DOHH2 (cell line): Measurements from ENCODE around the gene LRRC56.

ENCODE experiments used
- H3F3A ChIP-seq: fragments of 200-600 bp; sonication (generic), shearing (Covaris generic); 2 replicates; pipeline ENCODE4 v1.6.0; 2016; ENCODE audit warnings: antibody characterized with exemption, mild to moderate bottlenecking; ENCODE audit not compliant: control insufficient read depth, insufficient read depth
- H3K27ac ChIP-seq: fragments of 200-600 bp; sonication (generic); 2 replicates; pipeline ENCODE4 v1.5.1; 2014; ENCODE audit warnings: low read depth, mild to moderate bottlenecking, low read length, moderate library complexity
- H3K27me3 ChIP-seq: fragments of 200-600 bp; sonication (generic); 2 replicates; pipeline ENCODE4 v1.6.1; 2014; ENCODE audit warnings: mild to moderate bottlenecking, low read length, mixed read lengths; ENCODE audit not compliant: control insufficient read depth
- H3K36me3 ChIP-seq: fragments of 200-600 bp; sonication (generic); 2 replicates; pipeline ENCODE4 v1.6.1; 2014; ENCODE audit warnings: mild to moderate bottlenecking, low read length, moderate library complexity, mixed read lengths; ENCODE audit not compliant: control insufficient read depth
- H3K4me1 ChIP-seq: fragments of 200-600 bp; sonication (generic); 2 replicates; pipeline ENCODE4 v1.6.1; 2014; ENCODE audit warnings: mild to moderate bottlenecking, low read length, mixed read lengths; ENCODE audit not compliant: control insufficient read depth
- H3K4me2 ChIP-seq: fragments of 200-600 bp; sonication (generic); 2 replicates; pipeline ENCODE4 v1.6.0; 2014; ENCODE audit warnings: mild to moderate bottlenecking, low read length, moderate library complexity
- H3K4me3 ChIP-seq: fragments of 200-600 bp; sonication (generic); 2 replicates; pipeline ENCODE4 v1.5.1; 2014; ENCODE audit warnings: mild to moderate bottlenecking, low read length, mixed read lengths
- H3K79me2 ChIP-seq: fragments of 200-600 bp; sonication (generic); 2 replicates; pipeline ENCODE4 v1.6.1; 2014; ENCODE audit warnings: mild to moderate bottlenecking, low read length, mixed read lengths; ENCODE audit not compliant: control insufficient read depth
- H3K9me2 ChIP-seq: fragments of 200-600 bp; sonication (generic); replicated peaks from 2 replicates; pipeline ENCODE4 v1.6.1; 2014; ENCODE audit warnings: mild to moderate bottlenecking, low read length, mixed read lengths; ENCODE audit not compliant: control insufficient read depth
- H3K9me3 ChIP-seq: fragments of 200-600 bp; sonication (generic); 2 replicates; pipeline ENCODE4 v1.6.1; 2014; ENCODE audit warnings: antibody characterized with exemption, low read length, mixed read lengths; ENCODE audit not compliant: control insufficient read depth, insufficient read depth
- H4K20me1 ChIP-seq: fragments of 200-600 bp; sonication (generic); 2 replicates; pipeline ENCODE4 v1.6.0; 2014; ENCODE audit warnings: low read depth, mild to moderate bottlenecking, antibody characterized with exemption, low read length, moderate library complexity; ENCODE audit not compliant: control insufficient read depth, insufficient read depth
- EZH2phosphoT487 ChIP-seq: fragments of 200-600 bp; sonication (generic); IDR thresholded peaks from 2 replicates; pipeline ENCODE4 v1.6.1; 2017; ENCODE audit warnings: borderline replicate concordance, mild to moderate bottlenecking, antibody characterized with exemption, low read length, moderate library complexity, mixed read lengths
- TF ChIP-seq, protein P1 (sequence below): fragments of 200-600 bp; sonication (generic); IDR thresholded peaks from one replicate; pipeline ENCODE4 v1.5.1; 2014; ENCODE audit warnings: antibody characterized with exemption, mild to moderate bottlenecking, low read depth, low read length; ENCODE audit not compliant: poor library complexity, severe bottlenecking

The LRRC56 gene

DNA sequence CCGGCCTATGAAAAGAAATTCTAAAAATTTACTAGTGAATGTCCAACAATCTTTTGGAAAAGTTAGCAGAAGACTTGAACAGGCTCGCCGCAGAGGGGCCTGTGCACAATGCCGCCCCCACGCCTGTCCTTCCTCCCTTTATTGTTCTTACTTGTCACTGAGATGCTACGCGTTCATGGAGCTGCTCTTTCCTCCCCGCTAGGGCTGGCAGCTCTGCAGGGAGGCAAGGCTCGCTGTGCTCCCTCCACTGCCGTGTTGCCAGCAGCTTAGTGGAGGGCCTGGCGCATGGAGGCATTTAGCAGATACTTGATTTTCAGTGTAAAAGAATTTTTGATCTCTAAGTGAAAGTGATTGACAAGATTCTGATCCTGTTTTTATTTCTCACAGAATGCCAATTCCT lies 53.7 kb downstream of the LRRC56 start:
- no peaks in the 10 kb centered on the region for H3K27me3 ChIP-seq
- no peaks in the 10 kb centered on the region for H3K9me2 ChIP-seq
- peaks cover 40% of the 10 kb centered on the region for H3K79me2 ChIP-seq
- no peaks in the 10 kb centered on the region for H3K4me1 ChIP-seq
- peaks cover 89% of the 10 kb centered on the region for H3K36me3 ChIP-seq
- no peak overlapping the region for H3K4me3 ChIP-seq
- TF ChIP-seq, protein P1, sequence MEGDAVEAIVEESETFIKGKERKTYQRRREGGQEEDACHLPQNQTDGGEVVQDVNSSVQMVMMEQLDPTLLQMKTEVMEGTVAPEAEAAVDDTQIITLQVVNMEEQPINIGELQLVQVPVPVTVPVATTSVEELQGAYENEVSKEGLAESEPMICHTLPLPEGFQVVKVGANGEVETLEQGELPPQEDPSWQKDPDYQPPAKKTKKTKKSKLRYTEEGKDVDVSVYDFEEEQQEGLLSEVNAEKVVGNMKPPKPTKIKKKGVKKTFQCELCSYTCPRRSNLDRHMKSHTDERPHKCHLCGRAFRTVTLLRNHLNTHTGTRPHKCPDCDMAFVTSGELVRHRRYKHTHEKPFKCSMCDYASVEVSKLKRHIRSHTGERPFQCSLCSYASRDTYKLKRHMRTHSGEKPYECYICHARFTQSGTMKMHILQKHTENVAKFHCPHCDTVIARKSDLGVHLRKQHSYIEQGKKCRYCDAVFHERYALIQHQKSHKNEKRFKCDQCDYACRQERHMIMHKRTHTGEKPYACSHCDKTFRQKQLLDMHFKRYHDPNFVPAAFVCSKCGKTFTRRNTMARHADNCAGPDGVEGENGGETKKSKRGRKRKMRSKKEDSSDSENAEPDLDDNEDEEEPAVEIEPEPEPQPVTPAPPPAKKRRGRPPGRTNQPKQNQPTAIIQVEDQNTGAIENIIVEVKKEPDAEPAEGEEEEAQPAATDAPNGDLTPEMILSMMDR, result no peak
- no peak for TF ChIP-seq EZH2phosphoT487
- H4K20me1 ChIP-seq, result peaks cover 6% of the 10 kb centered on the region; the same call in 1 of the 2 replicates
- H3F3A ChIP-seq, result no peaks in the 10 kb centered on the region
- H3K27ac ChIP-seq, result no peak overlapping the region
- H3K9me3 ChIP-seq, result no peaks in the 10 kb centered on the region
- H3K4me2 ChIP-seq, result no peak overlapping the region

DNA sequence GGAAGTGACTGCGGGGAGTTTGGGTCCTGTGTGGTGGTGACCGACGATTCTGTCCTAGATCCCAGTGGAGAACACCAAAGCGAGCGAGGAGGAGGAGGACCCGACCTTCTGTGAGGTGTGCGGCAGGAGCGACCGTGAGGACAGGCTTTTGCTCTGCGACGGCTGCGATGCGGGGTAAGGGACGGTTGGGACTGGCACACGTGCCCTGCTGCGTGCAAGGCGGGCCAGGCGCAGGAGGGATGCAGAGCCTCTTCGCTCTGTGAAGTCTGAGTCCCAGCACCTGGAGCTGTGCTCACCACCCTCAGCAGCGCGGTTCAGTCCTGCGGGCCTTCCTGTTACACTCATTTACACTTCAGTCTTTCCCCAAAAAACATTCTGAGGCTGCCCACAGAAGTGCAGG lies 55.2 kb downstream of the LRRC56 start:
- Histone ChIP-seq H3K4me3 (no peak overlapping the region), H4K20me1 (peaks cover 6% of the 10 kb centered on the region; the same call in 1 of the 2 replicates), H3K36me3 (peaks cover 87% of the 10 kb centered on the region), H3F3A (no peaks in the 10 kb centered on the region), H3K79me2 (peaks cover 31% of the 10 kb centered on the region), H3K4me1 (no peaks in the 10 kb centered on the region), H3K27ac (no peak overlapping the region), H3K4me2 (no peak overlapping the region), H3K9me3 (no peaks in the 10 kb centered on the region), H3K27me3 (no peaks in the 10 kb centered on the region), H3K9me2 (no peaks in the 10 kb centered on the region)
- TF ChIP-seq EZH2phosphoT487, result no peak
- TF ChIP-seq, protein P1, result no peak

DNA sequence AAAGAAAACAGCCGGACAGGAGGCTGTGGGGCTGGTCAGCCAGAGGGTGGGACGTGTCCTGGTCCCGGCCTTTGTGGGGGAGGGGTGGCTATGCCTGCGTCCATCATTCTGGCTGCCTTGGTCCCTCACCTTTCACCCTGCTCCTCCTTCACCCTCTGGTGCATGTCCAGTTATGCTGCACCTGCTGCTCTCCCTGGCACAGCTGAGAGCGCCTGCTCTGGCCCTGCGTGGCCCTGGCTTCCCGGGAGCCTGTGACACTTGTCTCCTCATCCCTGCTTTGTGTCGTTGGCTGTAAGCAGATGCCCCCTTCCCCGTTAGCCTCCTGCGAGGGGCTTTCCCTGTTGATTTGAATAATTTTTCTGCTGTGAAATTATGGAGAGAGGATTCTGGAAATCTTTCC lies 55.6 kb downstream of the LRRC56 start:
- H3K27ac ChIP-seq, result no peak overlapping the region

More for the DNA sequence above, 55.6 kb downstream of the LRRC56 start:
- Histone ChIP-seq H3K79me2 (peaks cover 27% of the 10 kb centered on the region), H3K27me3 (no peaks in the 10 kb centered on the region), H4K20me1 (peaks cover 6% of the 10 kb centered on the region; the same call in 1 of the 2 replicates), H3K9me2 (no peaks in the 10 kb centered on the region), H3K36me3 (peaks cover 87% of the 10 kb centered on the region), H3K4me3 (no peak overlapping the region), H3F3A (no peaks in the 10 kb centered on the region), H3K9me3 (no peaks in the 10 kb centered on the region), H3K4me1 (no peaks in the 10 kb centered on the region), H3K4me2 (no peak overlapping the region)
- no peak for TF ChIP-seq EZH2phosphoT487
- TF ChIP-seq, protein P1, result no peak
